Lung microvascular endothelial cell (primary cell): ENCODE results near the gene OR2AK2. TPM values are rescaled to one million over a fixed set of nuclear protein-coding genes. Genes with fewer than 3 reads are reported as not detected.

ENCODE experiments used
- DNase-seq, 2 donors: peaks; one replicate each; pipeline versions ENCODE4 v3.0.0 to v3.0.0-alpha.2; 2010; ENCODE audit warnings: low read depth in 2 of 2
- total RNA-seq: library from RNA; depleted of rRNA; stranded (reverse); fragments of >200 nt; gene quantifications from 2 replicates; pipeline ENCODE4 v1.2.1, GENCODE V29; 2014

The OR2AK2 gene, protein sequence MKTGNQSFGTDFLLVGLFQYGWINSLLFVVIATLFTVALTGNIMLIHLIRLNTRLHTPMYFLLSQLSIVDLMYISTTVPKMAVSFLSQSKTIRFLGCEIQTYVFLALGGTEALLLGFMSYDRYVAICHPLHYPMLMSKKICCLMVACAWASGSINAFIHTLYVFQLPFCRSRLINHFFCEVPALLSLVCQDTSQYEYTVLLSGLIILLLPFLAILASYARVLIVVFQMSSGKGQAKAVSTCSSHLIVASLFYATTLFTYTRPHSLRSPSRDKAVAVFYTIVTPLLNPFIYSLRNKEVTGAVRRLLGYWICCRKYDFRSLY
- total RNA-seq, result not detected in 2 replicates

DNA sequence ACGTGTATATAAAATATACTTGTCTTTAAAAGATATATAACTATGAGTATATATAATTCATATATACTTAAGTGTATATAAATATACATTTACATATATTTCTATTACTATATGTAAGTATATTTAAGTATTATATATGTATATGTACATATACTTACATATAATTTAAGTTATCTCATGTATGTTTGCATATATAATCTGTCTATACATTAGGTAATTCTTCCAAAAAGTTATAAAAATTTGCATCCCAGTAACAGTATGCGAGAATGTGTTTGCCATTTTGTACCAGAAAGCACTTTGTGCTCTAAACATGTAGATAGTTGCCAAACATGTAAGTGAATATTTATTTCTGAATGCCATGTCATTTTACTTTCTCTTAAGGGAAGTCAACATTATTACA, at the start of gene OR2AK2:
Gene OR2AK2, plus strand, starts transcription at position 301 of the 400 bp plus-strand sequence. CDS start 144 bp downstream, outside the sequence.
- no peak for DNase-seq

DNA sequence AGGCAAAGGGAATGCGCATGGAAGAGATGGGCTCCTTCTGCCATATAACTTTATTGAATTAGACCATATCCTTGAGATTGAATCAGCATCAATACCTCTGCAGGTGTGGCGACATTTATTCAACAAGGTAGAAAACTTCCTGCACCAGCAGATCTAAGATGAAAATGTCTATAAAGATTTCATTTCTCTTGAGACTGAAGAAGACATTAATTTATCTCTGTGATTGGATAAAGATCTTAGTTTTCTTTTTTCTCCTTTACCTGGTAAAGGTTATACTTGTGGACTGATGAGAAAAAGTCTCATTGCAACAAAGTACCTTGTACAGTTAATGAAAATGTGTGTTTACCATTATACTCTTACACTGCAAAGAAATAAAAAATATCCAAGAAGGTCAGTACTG, 45.1 kb upstream of the OR2AK2 start, which contains the start of gene OR2T8:
Gene OR2T8, plus strand, starts transcription at position 301 of the 400 bp plus-strand sequence. CDS start 766 bp downstream, outside the sequence.
- DNase-seq, result no peak

DNA sequence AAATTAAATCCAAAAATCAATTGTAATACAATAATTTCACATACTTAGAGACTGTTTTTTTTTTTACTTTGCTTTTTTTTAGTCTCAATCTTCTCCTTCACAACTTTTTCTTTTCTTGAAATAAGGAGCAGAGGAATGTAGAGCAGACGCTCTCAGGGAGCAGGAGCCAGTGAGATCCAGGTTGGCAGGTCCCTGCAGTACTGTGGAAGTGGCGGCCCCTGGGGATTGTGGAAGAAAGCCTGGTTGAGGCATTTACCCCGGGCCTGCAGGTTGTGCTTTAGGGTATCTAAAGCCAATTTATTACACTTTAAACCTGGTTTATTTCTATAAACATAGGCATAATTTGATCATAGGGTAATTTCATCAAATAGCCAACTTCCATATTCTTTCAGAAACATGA, 41.1 kb upstream of the OR2AK2 start:
- no peak for DNase-seq

DNA sequence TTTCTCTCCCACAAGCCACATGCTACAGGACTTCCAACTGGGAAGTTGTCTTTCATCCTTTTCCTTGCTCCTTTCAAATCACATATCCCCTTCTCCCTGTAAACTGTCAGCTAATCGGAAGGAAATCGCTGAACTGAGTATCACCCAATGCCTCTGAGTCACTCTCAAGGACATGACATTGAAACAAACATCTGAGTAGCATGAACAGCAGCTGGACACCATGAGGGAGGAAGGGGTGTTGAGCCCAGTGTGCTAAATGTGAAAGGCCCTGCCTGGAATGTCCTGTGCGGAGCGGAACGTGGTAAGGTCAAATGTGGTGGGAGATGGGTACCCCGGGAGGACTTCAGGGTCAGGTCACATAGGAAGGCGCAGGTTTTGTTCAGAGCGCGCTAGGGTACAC, 40.2 kb upstream of the OR2AK2 start, which contains the start of gene OR2AJ1:
Gene OR2AJ1, plus strand, starts transcription at position 22 of the 400 bp plus-strand sequence. CDS start 8,880 bp downstream, outside the sequence.
- no peak for DNase-seq

DNA sequence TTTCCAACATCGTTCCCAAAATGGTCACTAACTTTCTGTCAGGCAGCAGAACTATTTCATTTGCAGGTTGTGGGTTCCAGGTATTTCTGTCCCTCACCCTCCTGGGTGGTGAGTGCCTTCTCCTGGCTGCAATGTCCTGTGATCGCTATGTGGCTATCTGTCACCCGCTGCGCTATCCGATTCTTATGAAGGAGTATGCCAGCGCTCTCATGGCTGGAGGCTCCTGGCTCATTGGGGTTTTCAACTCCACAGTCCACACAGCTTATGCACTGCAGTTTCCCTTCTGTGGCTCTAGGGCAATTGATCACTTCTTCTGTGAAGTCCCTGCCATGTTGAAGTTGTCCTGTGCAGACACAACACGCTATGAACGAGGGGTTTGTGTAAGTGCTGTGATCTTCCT, 31.0 kb upstream of the OR2AK2 start:
- no peak for DNase-seq

DNA sequence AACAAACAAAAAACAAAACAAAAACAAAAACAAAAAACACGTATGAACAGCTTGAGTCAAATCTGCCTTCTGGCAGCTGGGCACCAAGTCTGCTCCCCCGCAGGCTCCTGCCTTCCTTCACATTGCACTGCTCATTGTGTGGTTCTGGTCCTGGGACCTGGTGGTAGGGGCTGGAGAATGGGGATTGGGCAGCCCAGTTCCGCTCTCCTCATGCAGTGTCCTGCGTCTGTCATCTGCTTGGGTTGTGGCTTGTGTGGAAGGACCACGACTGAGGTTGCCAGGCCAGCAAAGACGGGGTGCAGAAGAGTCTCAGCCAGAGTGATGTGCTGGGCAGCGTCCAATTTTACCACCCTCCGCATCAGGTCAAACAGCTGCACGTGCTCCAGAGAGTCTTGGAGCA, 29.3 kb upstream of the OR2AK2 start:
- DNase-seq, result no peak

DNA sequence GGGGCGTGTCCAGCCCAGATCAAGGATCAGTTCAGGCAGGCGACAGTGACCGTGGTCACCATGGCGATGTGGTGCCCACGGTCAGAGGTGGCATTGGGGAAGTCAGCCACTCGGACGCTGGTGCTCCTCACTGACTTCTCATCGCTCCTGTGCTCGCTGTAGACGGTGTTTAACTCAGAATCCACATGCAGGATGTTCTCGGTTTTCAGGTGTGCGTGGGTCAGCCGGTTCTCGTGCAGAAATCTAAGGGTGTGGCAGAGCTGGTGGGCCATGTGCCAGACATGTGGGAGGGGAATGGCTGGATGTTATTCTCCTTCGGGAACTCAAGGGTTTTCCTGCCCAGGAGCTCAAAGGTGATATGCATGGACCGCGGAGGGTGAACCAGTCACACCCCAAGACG, 28.6 kb upstream of the OR2AK2 start:
- DNase-seq, result no peak

DNA sequence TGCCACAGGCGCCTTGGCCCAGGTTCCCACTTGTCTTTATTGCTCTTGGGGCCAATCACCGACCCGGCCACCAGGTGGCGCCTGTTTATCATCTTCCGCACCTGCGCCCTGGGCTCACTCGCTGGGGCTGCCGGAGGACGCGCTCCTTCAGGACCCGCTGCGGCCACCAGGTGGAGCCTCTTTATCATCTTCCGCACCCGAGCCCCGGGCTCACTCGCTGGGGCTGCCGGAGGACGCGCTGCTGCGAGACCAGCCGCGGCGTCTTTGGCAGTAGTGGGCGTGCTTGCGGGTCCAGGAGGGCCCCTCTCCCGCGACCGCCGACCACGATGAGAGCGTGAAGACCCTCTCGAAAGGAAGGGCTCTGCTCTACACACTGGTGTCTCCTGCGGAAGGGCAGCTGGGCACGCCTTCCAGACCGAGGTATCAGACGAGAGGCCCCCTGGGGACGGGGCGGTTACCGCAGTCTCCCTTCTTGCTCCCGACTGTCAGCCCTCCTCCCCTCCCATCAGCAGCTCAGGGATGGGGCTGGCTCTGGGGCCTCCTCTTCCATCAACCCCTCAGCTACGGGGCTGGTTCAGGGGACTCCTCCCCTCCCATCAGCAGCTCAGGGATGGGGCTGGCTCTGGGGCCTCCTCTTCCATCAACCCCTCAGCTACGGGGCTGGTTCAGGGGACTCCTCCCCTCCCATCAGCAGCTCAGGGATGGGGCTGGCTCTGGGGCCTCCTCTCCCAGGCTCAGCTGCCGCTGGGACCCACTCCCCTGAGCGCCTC, 27.9 kb upstream of the OR2AK2 start:
- DNase-seq, result peak; percentile 3 to 41

DNA sequence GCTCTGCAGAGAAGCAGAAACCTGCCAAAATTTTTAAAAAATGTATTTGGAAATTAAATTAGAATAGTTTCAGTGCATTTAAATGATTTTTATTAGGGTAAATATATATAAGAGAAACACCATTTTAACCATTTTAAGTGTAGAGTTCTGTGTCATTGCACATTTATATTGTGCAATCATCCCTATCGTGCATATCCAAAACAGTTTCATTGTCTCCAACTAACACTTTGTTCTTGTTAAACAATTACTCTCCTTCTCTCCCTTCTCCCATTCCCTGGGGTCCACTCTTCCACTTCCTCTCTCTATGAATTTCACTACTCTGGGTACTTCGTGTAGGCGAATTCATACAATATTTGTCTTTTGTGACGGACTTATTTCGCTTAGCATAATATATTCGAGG, 22.4 kb upstream of the OR2AK2 start:
- no peak for DNase-seq

DNA sequence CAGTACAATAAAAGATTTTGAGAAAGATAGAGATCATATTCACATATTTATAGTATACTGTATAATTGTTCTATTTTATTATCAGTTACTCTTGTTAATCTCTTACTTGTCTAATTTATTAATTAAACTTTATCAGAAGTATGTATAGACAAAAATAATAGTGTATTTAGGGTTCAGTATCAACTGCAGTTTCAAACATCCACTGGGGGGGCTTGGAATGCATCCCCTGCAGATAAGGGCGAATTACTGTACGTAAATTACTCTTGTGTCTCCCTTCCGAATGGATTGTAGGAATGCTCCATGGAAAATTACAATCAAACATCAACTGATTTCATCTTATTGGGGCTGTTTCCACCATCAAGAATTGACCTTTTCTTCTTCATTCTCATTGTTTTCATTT, 16.5 kb upstream of the OR2AK2 start, which contains the start of gene OR2L8:
Gene OR2L8, plus strand, starts transcription at position 301 of the 400 bp plus-strand sequence. Its CDS starts 0 bp downstream, at position 301.
- DNase-seq, result no peak

DNA sequence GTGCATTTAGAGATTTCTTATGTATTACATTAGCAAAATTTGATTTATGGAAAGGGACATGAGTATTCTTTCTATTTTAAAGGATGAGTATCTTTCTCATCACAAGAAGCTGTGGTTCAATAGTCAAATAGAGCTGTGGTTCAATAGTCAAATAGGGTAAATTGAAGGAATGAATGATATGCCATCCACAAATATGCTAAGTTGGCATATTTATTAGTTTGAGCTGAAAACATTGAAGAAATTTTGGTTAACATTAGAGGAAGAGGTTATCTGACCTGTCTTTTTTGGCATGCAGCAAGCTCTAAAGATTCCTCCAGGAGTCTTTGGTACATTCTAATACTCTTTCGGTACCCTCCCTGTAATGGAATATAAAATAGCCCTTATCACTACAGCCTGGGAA, 11.6 kb upstream of the OR2AK2 start:
- no peak for DNase-seq

DNA sequence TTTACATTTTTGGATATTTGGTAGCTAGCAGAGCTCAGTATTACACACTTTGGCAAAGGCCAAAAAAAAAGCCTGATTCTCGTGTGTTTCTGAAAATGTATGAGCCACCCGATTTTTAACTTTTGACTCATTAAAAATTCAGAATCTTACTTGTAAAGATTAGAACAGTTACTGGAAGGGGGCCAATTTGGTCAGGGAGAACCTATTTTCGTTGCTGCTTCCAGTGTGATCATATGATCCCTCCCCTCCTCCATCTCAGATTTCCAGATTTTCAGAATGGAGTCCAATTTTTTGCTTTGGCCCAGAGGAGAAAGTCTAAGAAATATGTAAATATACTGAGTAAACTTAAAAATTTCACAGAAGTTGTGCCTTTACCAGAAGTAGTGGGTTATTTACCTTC, 3.2 kb upstream of the OR2AK2 start:
- no peak for DNase-seq

DNA sequence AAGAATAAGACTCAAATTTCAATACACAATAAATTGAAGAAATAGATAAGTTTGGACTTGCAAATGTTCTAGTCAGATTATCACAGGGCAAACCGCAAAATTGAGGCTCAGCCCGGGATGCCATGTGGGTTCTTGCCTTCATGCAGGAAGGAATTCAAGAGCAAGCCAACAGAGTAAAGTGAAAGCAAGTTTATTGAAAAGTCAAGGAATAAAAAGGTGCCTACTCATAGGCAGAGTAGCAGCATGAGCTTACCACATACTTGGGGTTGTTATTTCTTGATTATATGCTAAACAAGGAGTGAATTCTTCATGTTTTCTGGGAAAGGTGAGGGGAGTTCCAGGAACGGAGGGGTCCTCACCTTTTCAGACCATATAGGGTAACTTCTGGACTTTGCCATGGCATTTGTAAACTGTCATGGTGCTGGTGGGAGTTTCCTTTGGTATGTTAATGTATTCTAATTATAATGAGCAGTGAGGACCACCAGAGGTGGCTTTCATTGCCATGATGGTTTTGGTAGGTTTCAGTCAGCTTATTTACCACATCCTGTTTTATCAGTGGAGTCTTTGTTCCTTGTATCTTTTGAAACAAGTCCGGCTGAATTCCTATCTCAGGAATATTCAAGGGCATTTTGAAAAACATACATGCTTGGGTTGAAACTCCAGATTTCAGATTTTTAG, 2.0 kb upstream of the OR2AK2 start:
- no peak for DNase-seq

DNA sequence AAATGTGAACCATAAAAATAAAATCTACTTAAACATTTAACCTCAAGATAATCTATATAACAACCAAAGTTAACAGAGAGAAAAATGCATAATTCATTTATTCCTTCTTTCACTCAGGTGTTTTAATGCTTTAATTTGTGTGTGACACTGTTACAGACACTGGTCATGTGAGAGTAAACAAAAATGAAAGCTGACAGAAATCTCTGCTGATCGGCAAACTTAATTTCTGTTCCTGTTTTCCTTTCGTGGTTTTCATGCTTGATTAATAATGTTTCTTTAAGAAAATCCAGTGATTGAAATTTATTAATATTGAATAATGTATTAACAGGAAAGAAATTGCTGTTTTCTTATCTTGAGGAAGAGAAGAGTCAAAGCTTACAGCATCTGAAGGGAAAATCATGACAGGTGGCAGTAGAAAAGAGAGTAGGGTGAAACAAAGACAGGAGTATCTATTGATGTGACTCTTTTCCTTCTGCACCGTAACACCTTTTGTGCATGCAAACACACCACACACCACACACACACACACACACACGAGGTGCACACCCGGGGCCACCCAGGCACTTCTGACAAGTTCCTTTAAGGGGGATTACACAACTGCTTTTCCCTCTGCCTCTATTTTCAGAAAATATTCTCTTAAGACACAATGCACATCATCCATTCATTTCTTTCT, 1.6 kb downstream of the OR2AK2 start:
- DNase-seq, result no peak

DNA sequence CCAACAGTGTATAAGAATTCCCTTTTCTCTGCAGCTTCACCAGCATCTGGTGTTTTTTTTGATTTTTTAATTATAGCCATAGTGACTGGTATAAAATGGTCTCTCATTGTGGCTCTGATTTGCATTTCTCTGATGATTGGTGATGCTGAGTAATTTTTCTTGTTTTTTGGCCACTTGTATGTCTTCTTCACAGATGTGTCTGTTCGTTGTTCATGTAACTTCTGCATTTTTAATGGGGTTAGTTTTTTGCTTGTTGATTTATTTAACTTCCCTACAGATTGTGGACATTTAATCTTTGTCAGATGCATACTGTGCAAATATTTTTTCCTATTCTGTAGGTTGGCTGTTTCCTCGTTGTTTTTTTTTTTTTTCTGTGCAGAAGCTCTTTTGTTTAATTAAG, 28.0 kb downstream of the OR2AK2 start:
- no peak for DNase-seq

DNA sequence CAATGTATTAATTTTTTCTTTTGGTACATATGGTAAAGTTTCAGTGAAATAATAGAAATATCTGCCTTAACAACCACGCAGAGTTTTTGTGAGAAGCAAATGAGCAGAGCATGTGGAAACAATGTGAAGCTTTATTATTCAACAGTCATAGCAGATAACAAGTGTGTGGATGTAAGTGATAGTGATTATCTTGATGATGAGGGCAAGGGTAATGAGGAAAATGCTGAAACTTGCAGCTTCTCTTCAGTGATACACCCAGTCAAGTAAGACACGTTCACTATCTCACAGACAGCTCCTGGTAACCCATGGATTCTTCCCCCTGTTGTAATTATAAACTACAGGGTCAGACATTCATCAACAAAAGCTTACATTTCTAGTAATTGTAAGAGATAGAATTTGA, 33.8 kb downstream of the OR2AK2 start:
- DNase-seq, result no peak

DNA sequence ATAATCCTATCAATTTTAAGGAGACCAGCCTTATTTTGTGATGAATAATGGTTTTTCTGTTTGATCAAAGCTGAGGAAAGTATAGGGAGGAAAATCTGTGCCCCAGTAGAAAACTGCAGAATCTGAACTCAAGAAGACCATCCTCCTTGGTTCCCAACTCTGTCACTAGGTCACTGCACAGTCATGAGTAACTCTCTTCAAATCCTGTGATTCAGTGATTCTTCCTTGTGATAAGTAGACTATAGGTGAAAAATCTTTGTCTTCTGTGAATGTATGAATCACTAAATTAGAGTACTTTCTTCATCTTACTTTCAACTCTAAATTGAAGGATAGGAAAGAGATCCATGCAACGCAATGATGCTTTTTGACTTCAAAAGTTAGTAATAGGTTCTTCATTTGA, 35.1 kb downstream of the OR2AK2 start:
- no peak for DNase-seq

DNA sequence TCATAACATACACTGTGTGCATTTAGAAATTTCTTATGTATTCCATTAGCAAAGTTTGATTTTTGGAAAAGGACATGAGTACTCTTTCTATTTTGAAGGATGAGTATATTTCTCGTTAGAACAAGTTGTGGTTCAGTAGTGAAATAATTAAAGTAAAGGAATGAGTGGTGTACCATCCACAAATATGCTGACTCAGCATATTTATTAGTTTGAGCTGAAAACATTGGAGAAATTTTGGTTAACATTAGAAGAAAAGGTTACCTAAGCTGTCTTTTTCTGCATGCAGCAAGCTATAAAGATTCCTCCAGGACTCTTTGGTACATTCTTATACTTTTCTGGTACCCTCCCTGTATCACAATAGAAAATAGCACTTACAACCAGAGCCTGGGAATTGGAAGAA, 42.7 kb downstream of the OR2AK2 start:
- no peak for DNase-seq

DNA sequence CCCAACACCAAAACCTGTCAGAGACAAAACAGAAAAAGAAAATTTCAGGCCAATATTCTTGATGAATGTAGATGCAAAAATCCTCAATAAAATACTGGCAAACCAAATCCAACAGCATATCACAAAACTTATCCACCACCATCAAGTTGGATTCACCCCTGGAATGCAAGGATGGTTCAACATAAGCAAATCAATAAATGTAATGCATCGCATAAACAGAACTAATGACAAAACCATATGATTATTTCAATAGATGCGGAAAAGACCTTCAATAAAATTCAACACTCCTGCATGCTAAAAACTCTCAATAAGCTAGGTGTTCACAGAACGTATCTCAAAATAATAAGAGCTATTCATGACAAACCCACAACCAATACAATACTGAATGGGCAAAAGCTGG, 44.6 kb downstream of the OR2AK2 start:
- DNase-seq, result no peak

DNA sequence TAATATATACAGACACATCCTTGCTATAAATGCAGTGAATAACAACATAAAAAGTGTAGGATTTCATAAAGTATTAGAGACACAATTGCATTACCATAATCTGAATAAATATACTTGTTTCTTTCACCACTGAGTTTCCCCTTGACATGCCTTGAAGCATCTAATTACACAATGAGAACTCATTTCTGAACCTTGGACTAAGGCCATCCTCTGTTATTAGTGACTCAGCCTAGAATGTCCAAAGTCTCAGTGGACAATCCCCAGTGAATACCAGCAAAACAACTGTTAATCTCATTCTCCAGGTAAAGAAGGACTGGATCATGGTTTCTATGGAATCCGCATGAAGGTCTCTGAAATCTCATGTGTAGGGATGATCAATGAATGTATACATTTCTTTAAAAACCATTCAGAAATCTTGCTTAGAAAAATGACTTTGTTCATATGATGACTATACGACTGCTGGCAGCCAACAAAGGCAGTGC, 48.2 kb downstream of the OR2AK2 start, which contains the start of gene OR2L5:
Gene OR2L5, plus strand, starts transcription at position 432 of the 482 bp plus-strand sequence. CDS start 8,288 bp downstream, outside the sequence.
- no peak for DNase-seq

DNA sequence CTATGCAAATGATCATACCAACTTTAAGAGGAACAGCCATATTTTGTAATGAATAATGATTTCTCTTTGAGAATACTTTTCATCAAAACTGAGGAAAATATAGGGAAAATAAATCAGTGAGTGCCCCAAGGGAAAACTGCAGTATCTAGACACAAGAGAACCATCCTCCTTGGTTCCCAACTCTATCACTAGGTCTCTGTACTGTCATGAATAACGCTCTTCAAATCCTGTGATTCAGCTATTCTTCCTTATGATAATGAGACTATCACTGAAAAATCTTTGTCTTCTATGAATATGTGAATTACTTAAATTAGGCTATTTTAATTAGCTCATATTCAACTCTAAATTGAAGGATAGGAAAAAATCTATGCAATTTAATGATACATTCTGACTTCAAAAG, 50.8 kb downstream of the OR2AK2 start:
- DNase-seq, result no peak
